OCI-LY1 (cell line): ENCODE data around the gene GPR158.
"Not testable (repeated sequence)": the region's sequence is repeated elsewhere in the genome, so short reads cannot be mapped to it uniquely, and the experiment has no call there.

ENCODE experiments used
- H2AFZ ChIP-seq: fragments of 200-600 bp; sonication (generic), shearing (Covaris generic); 2 replicates; pipeline ENCODE4 v1.6.0; 2014; ENCODE audit warnings: antibody characterized with exemption, mild to moderate bottlenecking, low read length
- H3F3A ChIP-seq: fragments of 200-600 bp; sonication (generic), shearing (Covaris generic); 2 replicates; pipeline ENCODE4 v1.6.0; 2014; ENCODE audit warnings: mild to moderate bottlenecking, antibody characterized with exemption, low read length, moderate library complexity; ENCODE audit not compliant: insufficient read depth
- H3K27ac ChIP-seq: fragments of 200-600 bp; sonication (generic); 2 replicates; pipeline ENCODE4 v1.5.1; 2014; ENCODE audit warnings: low read length, mixed run types, mild to moderate bottlenecking, low read depth; ENCODE audit not compliant: poor library complexity, severe bottlenecking
- H3K27me3 ChIP-seq: fragments of 200-600 bp; sonication (generic); 2 replicates; pipeline ENCODE4 v1.6.0; 2014; ENCODE audit warnings: antibody characterized with exemption, mild to moderate bottlenecking, low read length, moderate library complexity; ENCODE audit not compliant: insufficient read depth
- H3K36me3 ChIP-seq: fragments of 200-600 bp; sonication (generic); 2 replicates; pipeline ENCODE4 v1.6.1; 2014; ENCODE audit warnings: mild to moderate bottlenecking, antibody characterized with exemption, low read length, moderate library complexity, mixed read lengths; ENCODE audit not compliant: insufficient read depth
- H3K4me1 ChIP-seq: fragments of 200-600 bp; sonication (generic); 2 replicates; pipeline ENCODE4 v1.5.1; 2014; ENCODE audit warnings: mild to moderate bottlenecking, low read length, moderate library complexity; ENCODE audit not compliant: insufficient read depth, severe bottlenecking
- H3K4me2 ChIP-seq: fragments of 200-600 bp; sonication (generic), shearing (Covaris generic); 2 replicates; pipeline ENCODE4 v1.6.1; 2014; ENCODE audit warnings: low read length
- H3K4me3 ChIP-seq: fragments of 200-600 bp; sonication (generic); 2 replicates; pipeline ENCODE4 v1.5.1; 2014; ENCODE audit warnings: low read length, low read depth, mild to moderate bottlenecking, mixed read lengths; ENCODE audit not compliant: poor library complexity, severe bottlenecking
- H3K79me2 ChIP-seq: fragments of 200-600 bp; shearing (Covaris generic); 2 replicates; pipeline ENCODE4 v1.6.1; 2016; ENCODE audit warnings: mixed run types, low read length, mixed read lengths; ENCODE audit not compliant: insufficient read depth
- H3K9ac ChIP-seq: fragments of 200-600 bp; sonication (generic), shearing (Covaris generic); 2 replicates; pipeline ENCODE4 v1.6.1; 2014; ENCODE audit warnings: mild to moderate bottlenecking, low read length, mixed read lengths
- H3K9me2 ChIP-seq: fragments of 200-600 bp; sonication (generic), shearing (Covaris generic); 2 replicates; pipeline ENCODE4 v1.6.1; 2014; ENCODE audit warnings: low read depth, mild to moderate bottlenecking, low read length, mixed read lengths
- H3K9me3 ChIP-seq: fragments of 200-600 bp; shearing (Covaris generic); 2 replicates; pipeline ENCODE4 v1.6.1; 2014; ENCODE audit warnings: low read length, mixed read lengths
- H4K20me1 ChIP-seq: fragments of 200-600 bp; sonication (generic), shearing (Covaris generic); 2 replicates; pipeline ENCODE4 v1.6.0; 2016; ENCODE audit warnings: mild to moderate bottlenecking, low read length; ENCODE audit not compliant: insufficient read depth
- EZH2 ChIP-seq: fragments of 200-600 bp; sonication (generic), shearing (Covaris generic); IDR thresholded peaks from 2 replicates; pipeline ENCODE4 v1.8.0; 2017; ENCODE audit warnings: borderline replicate concordance, mixed run types, mild to moderate bottlenecking, antibody characterized with exemption, low read length, moderate library complexity, mixed read lengths
- TF ChIP-seq, protein P1 (sequence below): fragments of 200-600 bp; sonication (generic), shearing (Covaris generic); IDR thresholded peaks from 2 replicates; pipeline ENCODE4 v1.5.1; 2017; ENCODE audit warnings: mild to moderate bottlenecking, antibody characterized with exemption, low read length, moderate library complexity, mixed read lengths

Gene GPR158

DNA sequence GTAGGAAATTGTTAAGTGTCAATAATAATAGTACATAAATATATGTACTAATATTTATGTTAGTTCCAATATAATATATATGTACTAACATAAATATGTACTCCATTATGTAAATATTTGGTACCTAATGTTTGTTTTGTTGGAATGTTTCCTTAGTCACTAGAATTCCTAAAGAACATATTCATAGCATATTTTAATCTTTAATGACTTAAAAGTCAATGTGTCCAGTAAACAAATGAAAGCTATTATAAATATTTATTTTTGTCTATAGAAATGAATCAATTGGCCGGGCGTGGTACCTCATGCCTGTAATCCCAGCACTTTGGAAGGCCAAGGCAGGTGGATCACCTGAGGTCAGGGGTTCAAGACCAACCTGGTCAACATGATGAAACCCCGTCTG lies 153.6 kb downstream of the GPR158 start:
- Histone ChIP-seq H3K27me3 (no peaks in the 10 kb centered on the region), H4K20me1 (no peaks in the 10 kb centered on the region), H3F3A (no peaks in the 10 kb centered on the region), H3K4me2 (no peak overlapping the region), H3K4me1 (no peaks in the 10 kb centered on the region), H3K27ac (no peak overlapping the region), H3K9me3 (no peaks in the 10 kb centered on the region), H2AFZ (no peak overlapping the region), H3K4me3 (no peak overlapping the region), H3K36me3 (no peaks in the 10 kb centered on the region), H3K79me2 (no peaks in the 10 kb centered on the region), H3K9ac (no peak overlapping the region), H3K9me2 (no peaks in the 10 kb centered on the region)
- TF ChIP-seq, protein P1, sequence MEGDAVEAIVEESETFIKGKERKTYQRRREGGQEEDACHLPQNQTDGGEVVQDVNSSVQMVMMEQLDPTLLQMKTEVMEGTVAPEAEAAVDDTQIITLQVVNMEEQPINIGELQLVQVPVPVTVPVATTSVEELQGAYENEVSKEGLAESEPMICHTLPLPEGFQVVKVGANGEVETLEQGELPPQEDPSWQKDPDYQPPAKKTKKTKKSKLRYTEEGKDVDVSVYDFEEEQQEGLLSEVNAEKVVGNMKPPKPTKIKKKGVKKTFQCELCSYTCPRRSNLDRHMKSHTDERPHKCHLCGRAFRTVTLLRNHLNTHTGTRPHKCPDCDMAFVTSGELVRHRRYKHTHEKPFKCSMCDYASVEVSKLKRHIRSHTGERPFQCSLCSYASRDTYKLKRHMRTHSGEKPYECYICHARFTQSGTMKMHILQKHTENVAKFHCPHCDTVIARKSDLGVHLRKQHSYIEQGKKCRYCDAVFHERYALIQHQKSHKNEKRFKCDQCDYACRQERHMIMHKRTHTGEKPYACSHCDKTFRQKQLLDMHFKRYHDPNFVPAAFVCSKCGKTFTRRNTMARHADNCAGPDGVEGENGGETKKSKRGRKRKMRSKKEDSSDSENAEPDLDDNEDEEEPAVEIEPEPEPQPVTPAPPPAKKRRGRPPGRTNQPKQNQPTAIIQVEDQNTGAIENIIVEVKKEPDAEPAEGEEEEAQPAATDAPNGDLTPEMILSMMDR = no peak
- TF ChIP-seq EZH2 = no peak

DNA sequence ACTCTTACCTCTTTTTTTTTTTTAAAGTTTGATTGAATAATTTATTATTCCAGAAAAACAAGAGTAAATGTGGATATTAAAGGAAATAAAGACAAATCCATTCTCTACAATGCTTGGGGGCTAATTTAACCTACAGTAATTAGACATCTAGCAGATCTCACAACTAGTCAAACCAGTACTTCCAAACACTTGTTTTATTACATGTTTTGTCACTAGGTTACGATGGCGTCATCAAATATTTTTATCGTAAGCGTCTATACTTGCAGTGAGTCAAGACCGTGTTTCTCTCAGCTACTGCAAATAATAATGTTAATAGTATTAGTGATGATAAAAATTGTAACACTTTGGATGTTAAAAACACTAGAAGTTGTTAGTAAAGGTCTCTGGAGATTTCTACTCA lies 154.8 kb downstream of the GPR158 start:
- H3K9me3 ChIP-seq, H3K36me3 ChIP-seq, H2AFZ ChIP-seq, H3K79me2 ChIP-seq, H4K20me1 ChIP-seq, H3K4me1 ChIP-seq, H3K4me3 ChIP-seq, H3K9ac ChIP-seq, H3K9me2 ChIP-seq, H3K4me2 ChIP-seq, H3F3A ChIP-seq, H3K27me3 ChIP-seq, H3K27ac ChIP-seq: not testable (repeated sequence)

DNA sequence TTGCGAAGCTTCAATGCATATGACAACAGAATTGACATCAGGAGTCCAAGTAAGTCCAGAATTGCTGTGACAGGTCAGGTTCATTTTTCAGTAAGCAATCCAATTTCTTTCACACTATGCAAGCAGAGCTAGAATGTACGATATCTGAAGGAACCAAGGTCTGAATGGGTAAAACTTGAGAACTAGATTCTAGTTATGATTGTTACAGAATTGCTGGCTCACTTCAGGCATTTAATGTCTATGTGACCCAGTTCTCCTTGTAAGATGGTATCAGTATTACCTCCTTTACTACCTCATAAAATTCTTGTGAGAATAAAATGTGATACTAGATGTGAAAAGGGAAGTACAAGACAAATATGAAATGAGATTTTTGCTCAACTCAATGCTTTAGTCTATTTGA lies 159.6 kb downstream of the GPR158 start:
- TF ChIP-seq EZH2 = no peak
- TF ChIP-seq, protein P1 = no peak
- no peak overlapping the region for H3K27ac ChIP-seq

DNA sequence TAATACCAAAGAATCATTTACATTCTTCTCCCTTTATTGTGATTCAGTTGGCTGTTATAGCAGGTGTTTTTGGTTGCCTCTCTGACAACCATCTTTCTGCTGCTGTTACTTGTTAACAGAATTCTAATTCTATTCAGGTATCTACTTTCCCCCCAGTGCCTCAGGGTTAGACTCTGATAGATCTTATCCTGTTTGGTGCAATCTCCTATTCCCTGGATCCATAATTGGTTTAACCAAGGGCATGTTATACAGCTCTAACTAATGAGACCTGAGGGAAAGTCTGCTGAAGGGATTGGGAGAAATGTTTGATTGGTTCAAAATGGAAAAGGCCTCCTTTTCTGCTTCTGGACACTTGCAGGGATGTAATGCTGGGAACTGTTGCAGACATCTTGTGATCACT lies 161.5 kb downstream of the GPR158 start:
- no peaks in the 10 kb centered on the region for H3K9me3 ChIP-seq
- H4K20me1 ChIP-seq = no peaks in the 10 kb centered on the region
- H3K27me3 ChIP-seq = no peaks in the 10 kb centered on the region
- TF ChIP-seq, protein P1 = no peak
- TF ChIP-seq EZH2 = no peak
- H3K27ac ChIP-seq = no peak overlapping the region
- H3F3A ChIP-seq = no peaks in the 10 kb centered on the region
- no peak overlapping the region for H3K4me3 ChIP-seq
- H2AFZ ChIP-seq = no peak overlapping the region
- no peaks in the 10 kb centered on the region for H3K79me2 ChIP-seq
- no peak overlapping the region for H3K4me2 ChIP-seq
- H3K36me3 ChIP-seq = no peaks in the 10 kb centered on the region
- H3K9ac ChIP-seq = no peak overlapping the region
- no peaks in the 10 kb centered on the region for H3K9me2 ChIP-seq
- no peaks in the 10 kb centered on the region for H3K4me1 ChIP-seq

More for the DNA sequence above, 159.6 kb downstream of the GPR158 start:
- Histone ChIP-seq H2AFZ (no peak overlapping the region), H3K4me1 (no peaks in the 10 kb centered on the region), H3K9me2 (no peaks in the 10 kb centered on the region), H3K36me3 (no peaks in the 10 kb centered on the region), H3K9me3 (no peaks in the 10 kb centered on the region), H3K4me2 (no peak overlapping the region), H3K27me3 (no peaks in the 10 kb centered on the region), H4K20me1 (no peaks in the 10 kb centered on the region), H3F3A (no peaks in the 10 kb centered on the region), H3K79me2 (no peaks in the 10 kb centered on the region), H3K9ac (no peak overlapping the region), H3K4me3 (no peak overlapping the region)
